DMS114 treated with DMSO at 0.1 percent for 48 hours (cell line): ENCODE results near the gene PRR35.

Source experiments
- DNase-seq: peaks from one replicate; lab custom pipeline; 2025; ENCODE audit not compliant: unreplicated experiment; lab: John Stamatoyannopoulos, UW

The PRR35 gene

GRCh38 chr16:527015-527903 lies 32.9 kb upstream of the PRR35 start, which contains the start of gene CAPN15:
Gene CAPN15 (plus strand): TSS chr16:527712. CDS start chr16:546839, 19,127 bp downstream.
- DNase-seq: peak; percentile 51

- DNase-seq: no peak
Measured at GRCh38 chr16:528111-529011, 31.8 kb upstream of the PRR35 start.

- DNase-seq: no peak
Measured at GRCh38 chr16:529012-529575, 31.1 kb upstream of the PRR35 start.

- no peak for DNase-seq
Measured at GRCh38 chr16:530111-530817, 29.9 kb upstream of the PRR35 start.

- DNase-seq: no peak
Measured at GRCh38 chr16:531494-532125, 28.6 kb upstream of the PRR35 start.

- DNase-seq: no peak
Measured at GRCh38 chr16:533391-534123, 26.6 kb upstream of the PRR35 start.

- no peak for DNase-seq
Measured at GRCh38 chr16:534135-534534, 26.1 kb upstream of the PRR35 start.

- no peak for DNase-seq
Measured at GRCh38 chr16:534856-535445, 25.2 kb upstream of the PRR35 start.

GRCh38 chr16:535446-536405 lies 24.5 kb upstream of the PRR35 start:
- no peak for DNase-seq

- DNase-seq: no peak
Measured at GRCh38 chr16:536746-537145, 23.4 kb upstream of the PRR35 start.

- DNase-seq: no peak
Measured at GRCh38 chr16:537415-538335, 22.5 kb upstream of the PRR35 start.

- DNase-seq: no peak
Measured at GRCh38 chr16:539901-540530, 20.2 kb upstream of the PRR35 start.

GRCh38 chr16:540645-541340 lies 19.4 kb upstream of the PRR35 start:
- DNase-seq: no peak

GRCh38 chr16:543301-544164 lies 16.7 kb upstream of the PRR35 start:
- no peak for DNase-seq

GRCh38 chr16:544517-544916 lies 15.7 kb upstream of the PRR35 start:
- DNase-seq: no peak
